Smooth muscle cell (in vitro differentiated cells): ENCODE results near the gene IRF9. TPM values are rescaled to one million over a fixed set of nuclear protein-coding genes. Genes with fewer than 3 reads are reported as not detected.

Source experiments
- DNase-seq: peaks from one replicate; lab custom pipeline; 2025; ENCODE audit not compliant: unreplicated experiment; lab: John Stamatoyannopoulos, UW
- H2AFZ ChIP-seq: fragments of 200-600 bp; sonication (generic); 2 replicates; pipeline ENCODE4 v1.6.0; 2016; ENCODE audit warnings: antibody characterized with exemption, low read depth, mild to moderate bottlenecking
- H3F3A ChIP-seq: fragments of 200-600 bp; sonication (generic); 2 replicates; pipeline ENCODE4 v1.6.0; 2017; ENCODE audit warnings: antibody characterized with exemption, low read depth
- H3K27ac ChIP-seq: fragments of 200-600 bp; sonication (generic); 2 replicates; pipeline ENCODE4 v1.5.1; 2016; ENCODE audit warnings: low read depth, mild to moderate bottlenecking
- H3K27me3 ChIP-seq: fragments of 200-600 bp; sonication (generic); 2 replicates; pipeline ENCODE4 v1.6.1; 2016; ENCODE audit warnings: low read depth, mild to moderate bottlenecking
- H3K36me3 ChIP-seq: fragments of 200-600 bp; sonication (generic); 2 replicates; pipeline ENCODE4 v1.5.1; 2016; ENCODE audit warnings: low read depth
- H3K4me1 ChIP-seq: fragments of 200-600 bp; sonication (generic); 2 replicates; pipeline ENCODE4 v1.5.1; 2016; ENCODE audit warnings: low read depth
- H3K4me2 ChIP-seq: fragments of 200-600 bp; sonication (generic); 2 replicates; pipeline ENCODE4 v1.6.0; 2016; ENCODE audit warnings: mild to moderate bottlenecking
- H3K4me3 ChIP-seq: fragments of 200-600 bp; sonication (generic); 2 replicates; pipeline ENCODE4 v1.5.1; 2016; ENCODE audit warnings: mild to moderate bottlenecking
- H3K79me2 ChIP-seq: fragments of 200-600 bp; sonication (generic); 2 replicates; pipeline ENCODE4 v1.6.0; 2016; ENCODE audit warnings: low read depth, mild to moderate bottlenecking
- H3K9ac ChIP-seq: fragments of 200-600 bp; sonication (generic); 2 replicates; pipeline ENCODE4 v1.6.0; 2016; ENCODE audit warnings: low read depth
- H3K9me3 ChIP-seq: fragments of 200-600 bp; sonication (generic); replicated peaks from 2 replicates; pipeline ENCODE4 v1.5.1; 2016; ENCODE audit warnings: low read depth
- H4K20me1 ChIP-seq: fragments of 200-600 bp; sonication (generic); 2 replicates; pipeline ENCODE4 v1.6.0; 2016; ENCODE audit warnings: low read depth
- CTCF ChIP-seq: fragments of 200-600 bp; sonication (generic); IDR thresholded peaks from 2 replicates; pipeline ENCODE4 v1.5.1; 2017; ENCODE audit warnings: borderline replicate concordance, mild to moderate bottlenecking, antibody characterized with exemption; ENCODE audit not compliant: insufficient read depth, poor library complexity, severe bottlenecking
- WGBS: methylation state at CpG from one replicate; pipeline ENCODE4 v1.1.7; 2016; ENCODE audit warnings: low lambda C conversion rate; 5-methylcytosine and 5-hydroxymethylcytosine counted together
- polyA plus RNA-seq: library from polyadenylated mRNA; unstranded; fragments of >200 nt; fragmentation: Nextera tagmentation; extraction: Ambion mirVana; gene quantifications from 2 replicates; pipeline ENCODE4 v1.2.1, GENCODE V29; 2016
- total RNA-seq: library from RNA; depleted of rRNA; stranded (reverse); fragments of >200 nt; gene quantifications from 2 replicates; pipeline ENCODE4 v1.2.3, GENCODE V29; 2014

Gene IRF9
- total and polyA plus RNA-seq, 2 experiments from 2014 or later = 42.0 to 42.7 TPM

- H3K9ac ChIP-seq = no peak overlapping the region
- no peak for DNase-seq
- no peaks in the 10 kb centered on the region for H3K9me3 ChIP-seq
- no peaks in the 10 kb centered on the region for H3K79me2 ChIP-seq
- H3K4me1 ChIP-seq = no peaks in the 10 kb centered on the region
- H3K4me3 ChIP-seq = no peak overlapping the region
- H2AFZ ChIP-seq = no peak overlapping the region
- H3K4me2 ChIP-seq = no peak overlapping the region
- H3K36me3 ChIP-seq = no peaks in the 10 kb centered on the region
- TF ChIP-seq CTCF = no peak
- H3F3A ChIP-seq = peaks cover 9% of the 10 kb centered on the region
- WGBS = 100% methylated on average over 10 of the region's 10 CpGs
- no peaks in the 10 kb centered on the region for H3K27me3 ChIP-seq
- no peaks in the 10 kb centered on the region for H4K20me1 ChIP-seq
- no peak overlapping the region for H3K27ac ChIP-seq
Measured at GRCh38 chr14:24155100-24155499, 6.0 kb upstream of the IRF9 start.

GRCh38 chr14:24156840-24157239 is 4.2 kb upstream of the IRF9 start:
- no peaks in the 10 kb centered on the region for H3K9me3 ChIP-seq
- H3F3A ChIP-seq = peaks cover 14% of the 10 kb centered on the region
- peaks cover 7% of the 10 kb centered on the region for H3K79me2 ChIP-seq
- H3K9ac ChIP-seq = no peak overlapping the region
- H2AFZ ChIP-seq = no peak overlapping the region
- no peaks in the 10 kb centered on the region for H4K20me1 ChIP-seq
- H3K4me2 ChIP-seq = no peak overlapping the region
- 100% methylated on average over 1 of the region's 1 CpG for WGBS
- no peak overlapping the region for H3K4me3 ChIP-seq
- H3K36me3 ChIP-seq = no peaks in the 10 kb centered on the region
- peaks cover 4% of the 10 kb centered on the region for H3K4me1 ChIP-seq
- no peaks in the 10 kb centered on the region for H3K27me3 ChIP-seq
- H3K27ac ChIP-seq = no peak overlapping the region
- no peak for TF ChIP-seq CTCF
- DNase-seq = no peak

GRCh38 chr14:24157331-24157730 is 3.7 kb upstream of the IRF9 start:
- Histone ChIP-seq H3K4me3 (no peak overlapping the region), H4K20me1 (no peaks in the 10 kb centered on the region), H3K27me3 (no peaks in the 10 kb centered on the region), H3K36me3 (no peaks in the 10 kb centered on the region), H3K79me2 (peaks cover 12% of the 10 kb centered on the region), H3K27ac (no peak overlapping the region), H3K9ac (no peak overlapping the region), H2AFZ (no peak overlapping the region), H3K9me3 (no peaks in the 10 kb centered on the region), H3K4me2 (no peak overlapping the region), H3F3A (peaks cover 14% of the 10 kb centered on the region), H3K4me1 (peaks cover 7% of the 10 kb centered on the region)
- TF ChIP-seq CTCF = no peak
- 95% methylated on average over 12 of the region's 12 CpGs for WGBS
- DNase-seq = no peak

GRCh38 chr14:24159777-24160498 is 1.1 kb upstream of the IRF9 start:
- H3K9me3 ChIP-seq = no peaks in the 10 kb centered on the region
- 96% methylated on average over 11 of the region's 11 CpGs for WGBS
- no peaks in the 10 kb centered on the region for H3K27me3 ChIP-seq
- peaks cover 7% of the 10 kb centered on the region for H3K4me1 ChIP-seq
- H3K9ac ChIP-seq = no peak overlapping the region
- H3K36me3 ChIP-seq = no peaks in the 10 kb centered on the region
- no peak overlapping the region for H3K4me3 ChIP-seq
- H2AFZ ChIP-seq = no peak overlapping the region
- no peak for TF ChIP-seq CTCF
- H3K79me2 ChIP-seq = peaks cover 14% of the 10 kb centered on the region
- no peak for DNase-seq
- peaks cover 14% of the 10 kb centered on the region for H3F3A ChIP-seq
- no peak overlapping the region for H3K4me2 ChIP-seq
- no peaks in the 10 kb centered on the region for H4K20me1 ChIP-seq
- peak overlapping the region; percentile 32 for H3K27ac ChIP-seq
